ENCODE data around the gene SPATA46. TPM values are rescaled to one million over a fixed set of nuclear protein-coding genes. Genes with fewer than 3 reads are reported as not detected.

The SPATA46 gene
- total and polyA plus RNA-seq, 2 donors (not counting 3 experiments of a cell fraction or from before 2014, with no cell fraction given) = not detected

DNA sequence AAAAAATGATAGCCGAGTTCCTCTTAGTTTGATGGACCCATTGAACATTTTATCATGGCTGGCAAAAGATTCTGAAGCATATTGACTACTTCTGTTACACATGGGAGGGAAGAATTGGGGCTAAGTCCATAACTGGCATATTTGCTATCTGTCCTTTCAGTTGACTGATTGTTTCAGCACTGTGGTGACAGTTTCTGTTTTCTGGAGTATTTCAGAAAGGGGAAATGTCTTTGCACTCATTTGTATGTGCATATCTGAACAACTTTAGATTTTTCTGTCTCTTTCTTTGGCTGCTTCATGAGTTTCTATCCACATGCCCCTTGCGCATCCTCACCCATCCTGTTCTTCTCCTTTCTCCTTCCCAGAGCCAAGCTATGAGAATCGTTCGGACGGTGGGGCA is 33.2 kb downstream of the SPATA46 start:
- H3K79me2 ChIP-seq (ENCODE audit: control insufficient read depth, insufficient read depth, low read length) = no peaks in the 10 kb centered on the region
- no peaks in the 10 kb centered on the region for H4K20me1 ChIP-seq (replicated peaks; ENCODE audit: control insufficient read depth, extremely low read depth, insufficient read depth, low read length)
- H3K4me1 ChIP-seq (ENCODE audit: control insufficient read depth, extremely low read depth, insufficient read depth, low read length) = no peaks in the 10 kb centered on the region
- H3K27me3 ChIP-seq (ENCODE audit: control insufficient read depth in 2 of 2, insufficient read depth in 2 of 2, low read length in 2 of 2) = no peaks in the 10 kb centered on the region
- no peak overlapping the region for H3K4me2 ChIP-seq (ENCODE audit: insufficient read depth, low read length)
- no peak overlapping the region for H3K9ac ChIP-seq (replicated peaks; ENCODE audit: extremely low read depth, insufficient read depth, low read length)
- H2AFZ ChIP-seq (ENCODE audit: low read depth, low read length) = no peak overlapping the region
- POLR2A ChIA-PET = no interaction called here
- H3K9me1 ChIP-seq (replicated peaks; ENCODE audit: control insufficient read depth, extremely low read depth, insufficient read depth, low read length) = no peaks in the 10 kb centered on the region
- BruUV-seq (replicated peaks) = no TSS peak
- intact Hi-C loops (cut with micrococcal nuclease) (no loop called here), dilution Hi-C loops (cut with MboI; ENCODE audit: extremely low pct_ligation_motif_present, low sequenced_read_pairs) (no loop called here)
- H3K9me3 ChIP-seq (replicated peaks; ENCODE audit: control insufficient read depth, insufficient read depth, low read length) = no peaks in the 10 kb centered on the region
- FAIRE-seq (no peak), DNase-seq (ENCODE audit: low read depth, low spot score) (no peak)
- TF ChIP-seq CTCF (IDR thresholded peaks at IDR 0.05; ENCODE audit: extremely low read depth in 1 of 2, insufficient read depth in 1 of 2, low read depth in 1 of 2, low read length in 2 of 2) (no peak), POLR2AphosphoS5 (IDR thresholded peaks at IDR 0.05; ENCODE audit: insufficient read depth, low read depth, low read length) (no peak), EZH2 (IDR thresholded peaks at IDR 0.05; ENCODE audit: borderline replicate concordance, low read depth, low read length, severe bottlenecking) (no peak), MYC (IDR thresholded peaks at IDR 0.05; ENCODE audit: low read depth, low read length) (no peak), JUN (IDR thresholded peaks at IDR 0.05; ENCODE audit: borderline replicate concordance, insufficient read depth, insufficient read length, low read depth) (no peak), MAX (IDR thresholded peaks at IDR 0.05; ENCODE audit: insufficient read depth, insufficient read length) (no peak), POLR2A (IDR thresholded peaks at IDR 0.05; ENCODE audit: low read depth, low read length) (no peak), GATA2 (IDR thresholded peaks at IDR 0.05; ENCODE audit: insufficient read depth, insufficient read length, low read depth, low read length) (no peak), FOS (IDR thresholded peaks at IDR 0.05; ENCODE audit: borderline replicate concordance, insufficient read depth, low read length) (no peak)
- no peaks in the 10 kb centered on the region for H3K36me3 ChIP-seq (ENCODE audit: control insufficient read depth in 2 of 2, extremely low read depth in 1 of 2, insufficient read depth in 2 of 2, low read length in 2 of 2)
- H3K27ac ChIP-seq (ENCODE audit: insufficient read depth, low read depth, low read length) = no peak overlapping the region
- H3K4me3 ChIP-seq (replicated peaks in 1 of 3; ENCODE audit: insufficient read depth in 1 of 3, low read depth in 1 of 3, low read length in 3 of 3) = no peak overlapping the region
- CTCF ChIA-PET = no interaction called here
